NCI-H2196 (cell line): Measurements from ENCODE around the gene CXCL5.

ENCODE experiments used
- DNase-seq: peaks from one replicate; lab custom pipeline; 2025; ENCODE audit not compliant: unreplicated experiment; lab: John Stamatoyannopoulos, UW

The CXCL5 gene

DNA sequence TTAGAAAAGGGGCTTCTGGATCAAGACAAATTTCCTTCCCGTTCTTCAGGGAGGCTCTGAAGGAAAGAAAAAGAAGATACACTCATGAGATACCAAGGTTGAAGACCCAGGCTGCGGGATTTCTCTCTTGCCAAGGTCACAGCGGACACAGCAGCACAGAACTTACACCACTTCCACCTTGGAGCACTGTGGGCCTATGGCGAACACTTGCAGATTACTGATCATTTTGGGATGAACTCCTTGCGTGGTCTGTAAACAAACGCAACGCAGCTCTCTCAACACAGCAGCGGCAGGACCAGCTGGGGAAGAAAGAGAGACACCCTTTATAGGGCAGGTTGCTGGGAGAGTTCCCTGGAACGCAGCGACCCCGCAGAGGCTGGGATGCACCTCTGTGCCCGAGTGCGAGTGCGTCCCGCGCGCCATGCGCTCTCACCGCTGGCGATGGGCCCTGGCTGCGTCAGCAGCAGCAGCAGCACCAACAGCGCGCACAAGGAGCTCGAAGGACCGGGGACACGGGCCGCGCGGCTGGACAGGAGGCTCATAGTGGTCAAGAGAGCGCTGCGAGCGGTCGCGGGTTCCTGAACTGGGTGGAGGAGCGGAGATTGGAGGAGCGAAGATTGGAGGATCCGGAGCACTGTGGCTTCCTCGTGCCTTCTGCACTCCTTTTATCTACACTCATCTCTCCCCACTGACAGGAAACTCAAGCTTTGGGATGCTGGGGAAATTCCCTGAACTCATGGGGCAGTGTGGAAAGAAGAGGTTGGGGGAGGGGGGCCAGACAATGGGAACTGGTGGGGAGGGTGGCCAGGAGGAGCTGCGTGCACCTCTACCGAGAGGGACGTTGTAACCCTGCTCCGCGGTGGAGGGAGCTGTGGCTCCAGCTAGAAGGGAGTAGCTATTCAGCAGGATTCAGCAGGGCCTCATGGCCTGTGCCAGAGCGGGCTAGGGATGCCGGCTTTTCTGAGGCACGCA, at the start of gene CXCL5:
CXCL5 (minus strand) TSS at position 638 of the 972 bp plus-strand sequence; CDS start at position 542, 96 bp downstream.
- DNase-seq = no peak

DNA sequence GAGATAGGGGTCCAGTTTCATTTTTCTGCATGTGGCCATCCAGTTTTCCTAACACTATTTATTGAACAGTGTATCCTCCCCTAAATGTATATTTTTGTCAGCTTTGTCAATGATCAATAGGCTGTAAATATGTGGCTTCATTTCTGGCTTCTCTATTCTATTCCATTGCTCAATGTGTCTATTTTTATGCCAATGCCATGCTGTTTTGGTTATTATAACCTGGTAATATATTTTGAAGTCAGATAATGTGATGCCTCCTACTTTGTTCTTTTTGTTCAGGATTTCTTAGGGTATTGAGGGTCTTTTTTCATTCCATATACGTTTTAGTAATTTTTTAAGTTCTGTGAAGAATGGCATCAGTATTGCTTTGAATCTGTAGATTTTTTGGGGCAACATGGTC, 48.7 kb upstream of the CXCL5 start:
- DNase-seq = no peak

DNA sequence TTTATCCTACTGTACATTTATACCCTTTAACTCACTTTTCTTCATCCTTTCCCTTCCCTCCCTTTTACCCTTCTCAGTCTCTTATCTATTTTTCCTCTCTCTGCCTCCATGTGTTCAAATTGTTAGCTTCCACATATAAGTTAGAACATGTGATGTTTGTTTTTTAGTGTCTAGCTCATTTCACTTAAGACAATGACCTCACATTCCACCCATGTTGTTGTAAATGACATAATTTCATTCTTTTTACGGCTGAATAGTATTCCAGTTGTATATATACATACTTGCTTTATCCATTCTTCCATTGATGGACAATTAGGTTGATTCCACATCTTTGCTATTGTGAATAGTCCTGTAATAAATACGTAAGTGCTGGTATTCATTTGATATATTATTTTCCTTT, 47.3 kb upstream of the CXCL5 start:
- DNase-seq = no peak

DNA sequence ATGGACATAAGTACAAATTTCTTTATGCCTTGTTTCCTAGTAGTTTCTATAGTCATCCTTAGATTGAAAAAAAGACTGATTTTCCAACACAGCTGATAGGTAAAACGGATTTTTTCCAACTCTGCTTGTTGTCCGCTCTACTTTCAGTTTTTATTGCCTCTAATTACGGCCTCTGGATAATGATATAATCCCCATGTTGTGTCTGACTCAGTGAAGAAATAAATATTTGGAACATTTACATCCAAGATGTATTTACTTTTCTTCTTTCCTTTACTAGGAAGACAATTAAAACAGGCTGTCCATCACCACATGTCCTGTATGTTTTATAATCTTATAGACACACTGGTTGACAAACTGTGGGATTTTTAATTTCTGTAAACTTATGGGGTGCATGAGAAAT, 46.8 kb upstream of the CXCL5 start:
- DNase-seq = no peak

DNA sequence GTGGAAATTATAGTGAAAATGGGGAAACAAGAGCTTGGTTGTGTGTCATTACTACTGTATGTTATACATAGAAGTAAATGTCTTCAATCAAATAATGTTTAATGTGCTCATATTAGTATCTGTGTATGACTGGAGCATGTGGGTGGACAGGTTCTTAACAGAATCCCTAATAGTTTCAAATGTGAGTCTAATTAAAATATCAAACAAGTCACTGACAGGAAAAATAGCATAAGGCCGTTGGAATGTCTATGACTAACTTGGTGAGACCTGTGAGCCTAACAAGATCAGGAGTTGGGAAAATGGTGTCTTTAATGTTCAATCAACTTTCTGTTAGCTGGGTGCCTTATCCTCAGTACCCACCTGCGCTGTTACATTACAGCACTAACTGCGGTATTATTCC, 46.2 kb upstream of the CXCL5 start:
- DNase-seq = no peak

DNA sequence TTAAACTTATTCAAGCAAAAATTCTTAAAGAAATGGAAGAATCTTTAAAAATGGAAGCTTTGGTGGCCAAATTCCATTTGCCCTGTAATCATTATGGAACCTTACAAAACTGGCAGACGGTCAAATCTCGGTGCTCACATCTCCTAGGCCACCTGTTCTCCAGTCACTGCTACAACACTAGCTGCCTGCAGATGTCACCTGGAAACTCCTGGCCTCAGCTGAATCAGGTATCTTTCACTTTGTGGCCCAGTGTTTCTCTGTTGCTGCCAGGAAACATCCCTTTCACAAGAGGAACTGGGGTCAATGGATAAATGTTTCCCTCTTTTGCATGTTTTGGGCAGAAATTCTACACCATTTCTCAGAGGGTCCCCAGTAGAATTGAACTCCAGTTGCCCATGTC, 44.2 kb upstream of the CXCL5 start:
- peak; percentile 24 for DNase-seq

DNA sequence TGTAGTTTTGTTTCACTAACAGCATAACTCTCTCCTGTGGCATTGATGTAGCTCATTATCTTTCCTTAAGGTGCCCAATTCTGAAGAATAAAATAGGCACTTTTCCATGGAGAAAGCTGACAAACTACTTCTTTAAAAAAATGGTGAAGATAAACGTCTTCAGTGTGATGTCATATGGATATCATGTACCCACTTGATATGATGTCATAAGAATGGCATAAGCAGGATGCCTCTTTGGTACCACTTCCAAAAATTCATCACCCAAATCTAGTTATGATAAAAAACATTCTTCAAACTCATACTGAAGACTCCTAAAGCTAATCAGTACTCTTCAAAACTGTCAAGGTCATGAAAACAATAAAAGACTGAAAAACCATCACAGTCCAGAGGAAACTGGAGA, 42.9 kb upstream of the CXCL5 start:
- no peak for DNase-seq

DNA sequence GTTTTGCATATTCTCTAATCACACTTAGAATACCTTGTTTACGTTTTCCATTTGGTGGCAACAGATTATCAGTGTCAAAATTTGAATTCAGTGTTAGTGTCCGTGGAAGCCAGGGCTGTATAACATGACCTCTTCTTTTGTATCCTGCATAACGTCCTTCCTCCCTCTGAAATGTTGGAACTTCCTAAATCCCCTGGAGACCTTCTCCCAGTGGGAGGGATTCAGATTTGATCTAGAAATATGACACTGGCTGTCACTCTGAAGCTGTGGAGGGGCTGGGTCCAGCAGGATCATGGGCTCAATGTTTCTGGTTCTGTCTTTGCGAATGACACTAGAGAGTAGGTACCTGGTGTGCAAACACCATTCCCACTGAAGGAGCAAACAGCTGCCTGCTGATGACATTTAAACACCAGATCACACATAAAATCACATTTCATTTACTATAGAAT, 40.9 kb upstream of the CXCL5 start:
- no peak for DNase-seq

DNA sequence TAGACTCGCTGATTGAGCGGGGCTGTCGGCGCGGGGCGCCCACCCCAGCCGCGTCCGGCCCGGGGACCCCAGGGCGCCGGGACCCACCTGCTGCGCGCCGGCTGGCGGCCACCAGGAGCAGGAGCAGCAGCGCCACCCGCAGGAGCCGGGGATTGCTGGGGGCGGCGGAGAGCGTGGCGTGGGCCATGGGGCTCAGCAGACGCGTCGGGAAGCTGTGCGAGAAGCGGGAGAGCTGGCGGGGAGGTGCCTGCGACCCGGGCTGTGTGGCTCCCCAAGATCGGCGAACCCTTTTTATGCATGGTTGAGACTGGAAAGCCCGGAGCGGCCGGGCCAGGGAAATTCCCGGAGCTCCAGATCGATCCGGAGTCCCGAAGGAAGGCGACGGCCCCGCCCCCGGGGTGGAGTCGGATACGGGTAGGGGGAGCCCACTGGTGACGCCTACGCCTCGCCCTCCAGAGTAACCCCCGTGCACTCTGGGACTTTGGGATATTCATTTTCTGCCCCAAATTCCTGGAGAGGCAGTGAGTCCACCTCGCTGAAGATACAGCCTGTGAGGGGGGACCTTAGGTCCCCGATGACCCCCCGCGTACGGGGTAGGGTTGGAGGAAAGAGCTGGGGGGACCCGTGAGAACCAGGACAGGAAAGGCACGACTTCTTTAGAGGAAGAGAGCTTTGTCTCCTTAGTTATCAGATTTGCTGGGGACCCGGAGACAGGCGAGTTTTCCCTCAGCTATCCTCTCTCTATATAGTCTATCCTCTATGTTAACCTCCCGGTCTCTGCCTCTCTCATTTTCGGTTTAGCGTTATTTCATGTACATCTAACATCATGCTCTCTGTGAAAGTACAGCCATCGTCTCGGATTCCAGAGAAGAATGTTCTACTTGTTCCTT, 40.2 kb upstream of the CXCL5 start, which contains the start of gene CXCL3:
CXCL3 (minus strand) TSS at position 265 of the 890 bp plus-strand sequence; CDS start at position 187, 78 bp downstream.
- DNase-seq = peak; percentile 52

DNA sequence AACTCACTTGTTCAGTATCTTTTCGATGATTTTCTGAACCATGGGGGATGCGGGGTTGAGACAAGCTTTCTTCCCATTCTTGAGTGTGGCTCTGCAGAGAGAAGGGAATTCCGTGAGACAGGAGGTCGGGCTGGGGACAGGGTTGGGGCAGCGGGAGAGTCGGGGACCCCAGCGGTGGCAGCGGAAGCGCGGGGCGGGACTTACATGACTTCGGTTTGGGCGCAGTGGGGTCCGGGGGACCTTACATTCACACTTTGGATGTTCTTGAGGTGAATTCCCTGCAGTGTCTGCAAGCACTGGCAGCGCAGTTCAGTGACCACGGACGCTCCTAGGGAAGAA, 39.6 kb upstream of the CXCL5 start:
- no peak for DNase-seq

DNA sequence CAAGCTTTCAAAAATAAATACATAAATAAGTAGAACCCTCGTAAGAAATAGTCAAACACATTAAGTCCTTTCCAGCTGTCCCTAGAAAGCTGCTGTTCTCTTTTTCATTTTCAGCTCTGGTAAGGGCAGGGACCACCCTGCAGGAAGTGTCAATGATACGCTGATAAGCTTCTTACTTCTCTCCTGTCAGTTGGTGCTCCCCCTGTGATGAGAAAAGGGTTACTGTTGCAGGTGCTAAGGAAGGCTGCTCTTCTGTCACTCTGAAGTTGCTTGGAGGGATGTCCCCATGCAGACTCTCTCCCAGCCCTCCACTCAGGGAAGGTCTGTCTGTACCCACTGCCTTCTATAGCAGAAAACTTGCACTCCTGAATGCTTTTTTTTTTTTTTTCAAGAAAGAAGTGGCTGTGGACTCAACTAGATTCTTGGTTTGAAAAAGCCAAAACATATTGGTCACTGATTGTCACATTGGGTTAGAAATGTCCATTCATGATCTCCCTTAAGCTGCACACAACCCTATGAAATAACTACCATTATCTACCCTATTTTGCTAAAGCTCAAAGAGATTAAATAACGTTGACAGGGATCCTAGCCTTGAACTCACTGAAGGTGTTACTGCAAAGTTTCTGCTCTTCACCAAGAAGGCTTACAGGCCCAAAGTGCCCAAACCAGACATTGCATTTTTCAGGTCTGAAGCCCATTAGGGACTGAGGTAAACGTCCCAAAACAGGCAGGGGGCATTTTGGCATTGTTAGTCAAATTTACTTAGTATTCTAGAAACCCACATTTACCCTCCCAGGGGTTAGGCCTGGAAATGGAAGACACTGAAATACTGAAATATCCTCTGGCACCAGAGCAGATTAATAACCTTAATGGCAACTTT, 38.8 kb upstream of the CXCL5 start:
- DNase-seq = no peak

DNA sequence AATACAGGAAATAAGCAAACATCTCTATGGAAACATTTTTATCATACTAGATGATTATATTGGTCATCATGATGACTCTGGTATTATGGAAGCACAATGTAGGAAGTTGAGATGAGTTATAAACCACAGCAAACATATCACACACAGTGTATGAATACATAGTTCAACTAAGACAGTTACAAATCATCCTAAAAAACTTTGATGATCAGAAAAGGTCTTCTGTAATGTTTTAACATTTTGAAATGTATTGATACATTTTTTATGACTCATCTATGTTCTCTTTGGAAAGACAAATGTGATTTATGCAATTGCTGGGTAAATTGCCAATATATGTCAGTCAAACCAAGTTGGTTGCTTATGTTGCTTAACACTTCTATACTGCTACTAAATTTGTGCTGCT, 35.3 kb upstream of the CXCL5 start:
- no peak for DNase-seq

DNA sequence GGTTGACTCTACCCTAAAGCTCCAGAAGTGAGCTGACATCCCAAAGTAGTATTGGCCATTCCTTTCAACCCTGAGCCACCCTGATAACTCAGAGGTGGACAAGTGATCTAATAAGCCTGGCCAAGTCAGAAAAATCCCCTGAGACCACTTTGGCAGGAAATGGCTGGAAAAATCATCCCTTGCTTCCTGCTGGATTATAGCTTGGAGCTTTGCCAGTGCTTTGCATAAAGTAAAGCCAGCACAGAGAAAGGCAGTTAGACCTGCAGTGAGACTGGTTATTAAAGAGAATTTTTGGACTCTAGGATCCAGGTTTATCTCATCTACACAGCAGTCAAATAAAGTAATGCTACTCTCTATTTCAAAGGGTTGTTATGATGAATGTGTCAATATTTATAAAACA, 33.6 kb upstream of the CXCL5 start:
- DNase-seq = no peak

DNA sequence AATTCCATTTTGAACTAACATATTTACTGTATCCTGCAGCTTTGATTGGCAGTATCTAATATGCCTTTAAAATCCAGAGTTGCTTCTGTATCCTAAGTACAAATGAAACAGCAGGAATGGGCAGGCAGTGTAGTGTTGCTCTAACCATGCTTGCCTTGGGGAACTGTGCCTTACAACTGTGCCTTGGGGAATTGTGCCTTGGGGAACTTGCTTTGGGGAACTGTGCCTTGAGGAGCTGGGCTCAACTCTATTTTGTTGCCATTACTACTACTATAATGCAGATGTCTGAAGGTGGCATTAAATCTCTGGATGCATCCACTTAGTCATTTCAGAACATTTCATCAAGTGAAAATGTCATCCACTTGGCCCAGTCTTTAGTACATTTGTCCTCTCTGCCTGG, 33.1 kb upstream of the CXCL5 start:
- DNase-seq = no peak

DNA sequence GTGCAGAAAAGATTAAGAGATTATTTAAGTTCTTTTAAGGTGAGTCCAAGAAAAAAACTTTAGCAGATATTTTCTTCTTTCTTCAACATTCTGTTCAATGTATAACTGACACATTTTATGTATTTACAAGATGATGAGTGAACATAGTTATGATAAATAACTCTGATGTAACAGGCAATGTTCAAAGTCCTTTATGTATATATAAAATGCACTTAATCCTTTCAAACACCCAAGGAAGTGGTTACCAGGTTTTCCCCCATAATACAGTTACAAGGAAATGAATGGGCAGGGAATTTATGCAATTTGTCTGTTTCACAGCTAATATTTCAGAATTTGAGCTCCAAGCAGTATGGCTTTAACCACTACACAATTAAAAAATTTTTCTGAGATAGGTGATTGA, 31.8 kb upstream of the CXCL5 start:
- DNase-seq = no peak

DNA sequence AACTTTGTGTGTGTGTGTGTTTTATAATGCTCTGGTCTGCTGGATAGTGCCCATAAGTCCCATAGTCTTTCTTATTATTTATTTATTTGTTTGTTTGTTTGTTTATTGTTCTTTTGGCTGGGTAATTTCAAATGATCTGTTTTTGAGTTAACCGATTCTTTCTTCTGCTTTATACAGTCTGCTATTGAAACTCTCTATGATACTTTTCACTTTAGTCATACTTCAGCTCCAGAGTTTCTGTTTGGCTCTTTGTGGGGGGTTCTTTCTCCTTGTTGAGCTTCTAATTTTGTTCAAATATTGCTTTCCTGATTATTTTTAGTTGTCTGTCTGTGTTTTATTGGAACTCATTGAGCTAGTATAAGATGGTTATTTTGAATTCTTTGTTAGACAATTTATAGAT, 30.0 kb upstream of the CXCL5 start:
- no peak for DNase-seq

DNA sequence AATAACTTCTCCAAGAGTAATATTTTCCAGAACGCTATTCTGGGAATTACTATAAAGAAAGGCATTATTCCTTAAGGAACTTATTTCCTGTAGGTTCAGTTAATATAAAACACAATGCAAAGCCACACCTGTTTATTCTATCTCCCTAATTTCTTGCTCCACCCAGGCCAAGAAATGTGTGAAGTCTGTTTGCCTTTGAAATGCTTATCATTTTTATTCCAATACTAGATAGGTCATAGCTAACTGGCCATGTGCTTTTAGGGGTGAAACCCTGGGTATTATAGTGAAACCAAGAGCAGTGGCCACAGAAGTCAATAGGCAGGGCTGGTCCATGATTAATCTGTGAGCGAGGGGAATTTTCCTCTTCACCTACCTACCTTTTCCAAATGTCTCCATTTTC, 25.2 kb upstream of the CXCL5 start:
- no peak for DNase-seq

DNA sequence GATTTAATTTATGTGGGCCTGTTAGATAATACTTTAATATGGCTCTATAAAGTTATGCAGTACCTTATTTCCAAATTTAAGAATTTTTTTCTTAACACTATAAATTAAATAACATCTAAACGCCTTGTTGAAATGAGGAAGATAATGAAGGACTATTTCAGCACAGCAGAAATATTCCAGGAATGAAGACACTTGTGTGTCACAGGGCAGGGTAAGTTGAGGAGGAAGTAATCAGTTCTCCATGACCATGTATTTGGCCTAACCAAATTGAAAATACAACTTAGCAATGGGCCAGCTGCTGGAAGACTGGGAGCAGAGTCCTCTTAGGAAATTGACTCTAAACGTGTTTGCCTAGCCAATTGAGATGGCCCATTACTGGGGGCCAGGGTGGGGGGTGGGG, 23.1 kb upstream of the CXCL5 start:
- DNase-seq = no peak

DNA sequence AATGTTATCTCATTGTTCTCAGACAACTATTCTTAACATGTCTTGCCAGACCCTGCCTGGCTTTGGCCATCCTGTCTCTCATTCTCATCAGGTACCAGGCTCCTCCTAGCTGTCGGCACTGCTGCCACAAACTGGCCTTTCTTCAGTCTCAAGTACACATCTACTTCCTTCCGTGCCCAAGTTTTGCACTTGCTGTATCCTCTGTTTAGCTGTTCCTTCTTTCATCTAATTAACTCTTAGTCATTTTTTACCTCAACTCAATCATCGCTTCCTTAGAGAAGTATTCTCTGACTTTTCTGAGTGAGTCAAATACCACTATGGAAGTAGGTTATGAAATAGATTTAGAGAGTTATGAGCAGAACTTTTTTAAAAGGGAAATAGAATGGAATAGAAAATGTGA, 20.3 kb upstream of the CXCL5 start:
- DNase-seq = no peak

DNA sequence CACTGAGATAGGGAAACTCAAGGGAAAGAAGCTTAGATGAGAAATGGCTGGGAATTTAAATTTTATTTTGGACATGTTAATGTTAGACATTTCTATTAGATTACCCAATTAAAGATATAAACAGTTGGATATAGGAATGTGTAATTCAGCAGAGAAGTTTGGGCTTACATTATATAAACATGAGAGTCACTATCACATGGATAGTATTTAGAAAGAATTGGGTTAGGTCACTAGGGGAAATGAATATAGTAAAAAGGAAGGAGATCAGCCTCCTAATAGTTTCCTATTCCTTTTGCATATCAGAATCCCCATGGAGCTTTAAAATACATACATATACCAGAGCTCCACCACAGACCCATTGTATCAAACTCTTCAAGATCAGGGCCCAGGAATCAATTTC, 19.6 kb upstream of the CXCL5 start:
- DNase-seq = no peak

DNA sequence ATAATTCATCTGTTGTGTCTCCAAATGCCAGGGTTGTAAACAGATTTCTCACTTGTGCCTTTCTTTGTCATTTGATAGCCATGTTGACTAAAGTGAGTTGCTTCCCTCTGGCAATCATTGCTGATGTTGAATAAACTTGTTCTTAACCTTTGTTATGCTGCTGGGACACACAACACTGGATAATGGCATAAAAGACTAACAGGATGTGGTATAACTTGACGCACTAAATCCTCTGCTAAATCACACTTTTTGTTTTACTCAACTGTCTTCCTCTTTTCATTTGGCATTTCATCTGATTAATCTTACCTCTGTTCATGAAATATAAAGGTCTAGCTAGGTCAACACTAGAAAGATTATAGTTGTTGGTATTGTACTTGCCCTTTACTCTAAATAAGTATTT, 17.6 kb upstream of the CXCL5 start:
- no peak for DNase-seq
